Kidney (tissue), 22 donors: Measurements from ENCODE around the gene DCP1A. TPM values are rescaled to one million over a fixed set of nuclear protein-coding genes. Genes with fewer than 3 reads are reported as not detected.

Experiments used
- DNase-seq, 5 donors: peaks; one replicate each; pipeline ENCODE4 v3.0.0-alpha.2; 2013 to 2020
- FAIRE-seq: peaks from 2 replicates; lab custom pipeline; 2012; peaks lifted over from hg19 to GRCh38; lab: Jason Lieb, UNC
- H3K27ac ChIP-seq, 2 donors: one replicate each; pipeline ENCODE4 v1.7.0; 2013; ENCODE audit warnings: low read depth in 2 of 2, low read length in 2 of 2, inconsistent platforms in 1 of 2
- H3K27me3 ChIP-seq: one replicate; pipeline ENCODE4 v1.7.1; 2013; ENCODE audit warnings: low read length, inconsistent platforms; ENCODE audit not compliant: control insufficient read depth, insufficient read depth
- H3K36me3 ChIP-seq, 3 donors: one replicate each; pipeline versions ENCODE4 v1.7.0 to v1.7.1; 2013; ENCODE audit warnings: low read length in 3 of 3, control low read depth in 1 of 3, inconsistent platforms in 1 of 3; ENCODE audit not compliant: insufficient read depth in 3 of 3, control insufficient read depth in 2 of 3
- H3K4me1 ChIP-seq, 3 donors: one replicate each; pipeline versions ENCODE4 v1.7.0 to v1.7.1; 2013; ENCODE audit warnings: low read length in 3 of 3, inconsistent platforms in 1 of 3, low read depth in 1 of 3; ENCODE audit not compliant: control insufficient read depth in 2 of 3, insufficient read depth in 2 of 3
- H3K4me3 ChIP-seq, 3 donors: one replicate each; pipeline versions ENCODE4 v1.7.0 to v1.8.1; 2013; ENCODE audit warnings: low read length in 3 of 3, control low read depth in 1 of 3, inconsistent platforms in 1 of 3
- H3K9ac ChIP-seq, 3 donors: one replicate each; pipeline versions ENCODE4 v1.7.0 to v1.7.1; 2013; ENCODE audit warnings: low read length in 3 of 3, control low read depth in 1 of 3, inconsistent platforms in 1 of 3
- H3K9me3 ChIP-seq, 3 donors: one replicate each; pipeline versions ENCODE4 v1.7.0 to v1.7.1; 2013; ENCODE audit warnings: low read length in 3 of 3, control low read depth in 1 of 3, inconsistent platforms in 1 of 3; ENCODE audit not compliant: control insufficient read depth in 2 of 3, insufficient read depth in 1 of 3
- intact Hi-C: fragments of 100-400 bp; cut with DNase I; formaldehyde crosslinking; loops from one replicate; pipeline ENCODE4 v1.11.1; 2022
- long read RNA-seq, 10 donors: library from polyadenylated mRNA in 1 of 10; unstranded in 1 of 10; transcript quantifications; one replicate each; pipeline ENCODE4 v2.0.0 and lab custom pipeline, GENCODE V29; 2021 to 2026
- polyA plus RNA-seq: library from polyadenylated mRNA; stranded (reverse); fragments of 350-450 nt; fragmentation: Illumina TruSeq; extraction: RNeasy Lipid Tissue Mini Kit (QIAGEN cat#74804); gene quantifications from one replicate; pipeline ENCODE4 v1.2.3, GENCODE V29; 2014; ENCODE audit warnings: low read depth, low replicate concordance; ENCODE audit not compliant: insufficient read depth
- total RNA-seq: library from RNA; stranded (reverse); fragmentation: NEBNext Ultra II Directional; extraction: Animal tissue kit (Norgen Biotek cat#: 25700); gene quantifications from one replicate; pipeline ENCODE4 v1.2.1, GENCODE V29; 2021
- TF ChIP-seq, protein P1 (sequence below): IDR thresholded peaks from 3 replicates; pipeline ENCODE4 v1.5.1; 2012; ENCODE audit warnings: mild to moderate bottlenecking, moderate library complexity, borderline replicate concordance; ENCODE audit not compliant: insufficient read depth; ENCODE audit errors: extremely low read depth
- donor health status: control.
- donor health status: control.
- donor health status: control.
- donor health status: control.
- donor health status: control.
- donor health status: DM: yes; HTN: yes; CAD: no.
- donor health status: Normal renal cell carcinoma (clear cell type).

DCP1A gene
- total RNA-seq (21.0 TPM), polyA plus RNA-seq (4.9 TPM)
- long read RNA-seq, donor 1, full-length matches to known transcripts, result 6 of 6 reads
- long read RNA-seq, donor 1, partial matches to known transcripts, result 0 of 6 reads
- long read RNA-seq, donor 1, other reads (novel, unspliced or antisense), result 0 of 6 reads
- long read RNA-seq, donor 2, full-length matches to known transcripts, result 7 of 12 reads
- long read RNA-seq, donor 2, partial matches to known transcripts, result 5 of 12 reads
- long read RNA-seq, donor 2, other reads (novel, unspliced or antisense), result 0 of 12 reads
- long read RNA-seq, donor 3, full-length matches to known transcripts, result 4 of 16 reads
- long read RNA-seq, donor 3, partial matches to known transcripts, result 12 of 16 reads
- long read RNA-seq, donor 3, other reads (novel, unspliced or antisense), result 0 of 16 reads
- long read RNA-seq, donor 4, full-length matches to known transcripts, result 9 of 25 reads
- long read RNA-seq, donor 4, partial matches to known transcripts, result 16 of 25 reads
- long read RNA-seq, donor 4, other reads (novel, unspliced or antisense), result 0 of 25 reads
- long read RNA-seq, donor 5, result 0 reads
- long read RNA-seq, donor 6, partial matches to known transcripts, result 0 of 2 reads
- long read RNA-seq, donor 6, other reads (novel, unspliced or antisense), result 0 of 2 reads
- long read RNA-seq, donor 7, full-length matches to known transcripts, result 4 of 7 reads
- long read RNA-seq, donor 7, partial matches to known transcripts, result 3 of 7 reads
- long read RNA-seq, donor 7, other reads (novel, unspliced or antisense), result 0 of 7 reads
- long read RNA-seq, donor 8, full-length matches to known transcripts, result 8 of 13 reads
- long read RNA-seq, donor 8, partial matches to known transcripts, result 5 of 13 reads
- long read RNA-seq, donor 8, other reads (novel, unspliced or antisense), result 0 of 13 reads
- long read RNA-seq, donor 9, full-length matches to known transcripts, result 4 of 4 reads
- long read RNA-seq, donor 9, partial matches to known transcripts, result 0 of 4 reads
- long read RNA-seq, donor 9, other reads (novel, unspliced or antisense), result 0 of 4 reads
- long read RNA-seq, donor 10, full-length matches to known transcripts, result 7 of 12 reads
- long read RNA-seq, donor 10, partial matches to known transcripts, result 5 of 12 reads
- long read RNA-seq, donor 10, other reads (novel, unspliced or antisense), result 0 of 12 reads

GRCh38 chr3:53347261-53348064 lies at the start of gene DCP1A:
Gene DCP1A (minus strand): TSS chr3:53347543. CDS start chr3:53347517, 26 bp downstream.
- TF ChIP-seq, protein P1, sequence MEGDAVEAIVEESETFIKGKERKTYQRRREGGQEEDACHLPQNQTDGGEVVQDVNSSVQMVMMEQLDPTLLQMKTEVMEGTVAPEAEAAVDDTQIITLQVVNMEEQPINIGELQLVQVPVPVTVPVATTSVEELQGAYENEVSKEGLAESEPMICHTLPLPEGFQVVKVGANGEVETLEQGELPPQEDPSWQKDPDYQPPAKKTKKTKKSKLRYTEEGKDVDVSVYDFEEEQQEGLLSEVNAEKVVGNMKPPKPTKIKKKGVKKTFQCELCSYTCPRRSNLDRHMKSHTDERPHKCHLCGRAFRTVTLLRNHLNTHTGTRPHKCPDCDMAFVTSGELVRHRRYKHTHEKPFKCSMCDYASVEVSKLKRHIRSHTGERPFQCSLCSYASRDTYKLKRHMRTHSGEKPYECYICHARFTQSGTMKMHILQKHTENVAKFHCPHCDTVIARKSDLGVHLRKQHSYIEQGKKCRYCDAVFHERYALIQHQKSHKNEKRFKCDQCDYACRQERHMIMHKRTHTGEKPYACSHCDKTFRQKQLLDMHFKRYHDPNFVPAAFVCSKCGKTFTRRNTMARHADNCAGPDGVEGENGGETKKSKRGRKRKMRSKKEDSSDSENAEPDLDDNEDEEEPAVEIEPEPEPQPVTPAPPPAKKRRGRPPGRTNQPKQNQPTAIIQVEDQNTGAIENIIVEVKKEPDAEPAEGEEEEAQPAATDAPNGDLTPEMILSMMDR, result no peak
- FAIRE-seq, result peak; percentile 60
- intact Hi-C loops, result no loop called here
- no peaks in the 10 kb centered on the region for H3K9me3 ChIP-seq
- H3K27me3 ChIP-seq, result no peaks in the 10 kb centered on the region
- peak; percentile 98 to 99 (median 99) for DNase-seq
- peaks cover 0 to 6% (median 4%) of the 10 kb centered on the region in 3 donors for H3K4me1 ChIP-seq
- H3K36me3 ChIP-seq, result peaks cover 0 to 5% (median 0%) of the 10 kb centered on the region in 3 donors
- peak within 1 kb of the TSS; percentile 94 to 99 (median 98) for H3K9ac ChIP-seq
- H3K4me3 ChIP-seq, result peak within 1 kb of the TSS; percentile 87 to 99 (median 95)
- H3K27ac ChIP-seq, result peak within 1 kb of the TSS; percentile 88 to 95

GRCh38 chr3:53384465-53385423 lies 37.4 kb upstream of the DCP1A start:
- FAIRE-seq (no peak), DNase-seq (no peak)
- Histone ChIP-seq H3K27me3 (no peaks in the 10 kb centered on the region), H3K9ac (no peak overlapping the region), H3K9me3 (no peaks in the 10 kb centered on the region), H3K4me3 (no peak overlapping the region), H3K4me1 (no peaks in the 10 kb centered on the region), H3K36me3 (no peaks in the 10 kb centered on the region), H3K27ac (no peak overlapping the region)
- intact Hi-C loops, result no loop called here
- TF ChIP-seq, protein P1, result no peak
